CD14-positive monocyte (primary cell): Measurements from ENCODE around the gene SLC38A8. TPM values are rescaled to one million over a fixed set of nuclear protein-coding genes. Genes with fewer than 3 reads are reported as not detected.

ENCODE experiments used
- DNase-seq, 3 donors: peaks; one replicate each; pipeline ENCODE4 v3.0.0-alpha.2; 2011 to 2022
- H2AFZ ChIP-seq: 2 replicates; pipeline ENCODE4 v1.6.0; 2012; ENCODE audit warnings: mild to moderate bottlenecking, low read depth, low read length, inconsistent platforms; ENCODE audit not compliant: insufficient read depth, poor library complexity, severe bottlenecking
- H3K27ac ChIP-seq, 2 donors: 1 replicate in 1 of 2; 2 replicates in 1 of 2; pipeline ENCODE4 v1.5.1; 2012 to 2013; ENCODE audit warnings: low read length in 2 of 2, control low read depth in 1 of 2, inconsistent platforms in 1 of 2, low read depth in 1 of 2, mild to moderate bottlenecking in 1 of 2
- H3K27me3 ChIP-seq, 2 donors: one replicate each; pipeline versions ENCODE4 v1.6.0 to v1.6.1; 2011 to 2013; ENCODE audit warnings: low read length in 2 of 2; ENCODE audit not compliant: control insufficient read depth in 2 of 2, insufficient read depth in 2 of 2
- H3K36me3 ChIP-seq, 2 donors: replicated peaks in 1 of 2; 1 replicate in 1 of 2; 2 replicates in 1 of 2; pipeline versions ENCODE4 v1.5.1 to v1.6.1; 2012 to 2013; ENCODE audit warnings: low read length in 2 of 2, control low read depth in 1 of 2, inconsistent platforms in 1 of 2, mild to moderate bottlenecking in 1 of 2; ENCODE audit not compliant: insufficient read depth in 2 of 2, control insufficient read depth in 1 of 2
- H3K4me1 ChIP-seq, 2 donors: 1 replicate in 1 of 2; 2 replicates in 1 of 2; pipeline versions ENCODE4 v1.5.1 to v1.6.1; 2012 to 2013; ENCODE audit warnings: low read length in 2 of 2, control low read depth in 1 of 2, inconsistent platforms in 1 of 2, mild to moderate bottlenecking in 1 of 2, moderate library complexity in 1 of 2; ENCODE audit not compliant: insufficient read depth in 2 of 2, control insufficient read depth in 1 of 2
- H3K4me2 ChIP-seq: replicated peaks from 2 replicates; pipeline ENCODE3; 2012; ENCODE audit warnings: low read length, moderate library complexity, mild to moderate bottlenecking; ENCODE audit not compliant: poor library complexity, severe bottlenecking; ENCODE audit errors: extremely low read depth
- H3K4me3 ChIP-seq, 3 experiments: fragments of 200-600 bp in 1 of 3; sonication (generic) in 1 of 3; replicated peaks in 1 of 3; 1 replicate in 2 of 3; 2 replicates in 1 of 3; pipeline ENCODE4 v1.5.1; 2011 to 2013; ENCODE audit warnings: low read length in 3 of 3, mild to moderate bottlenecking in 3 of 3, control low read depth in 2 of 3, low read depth in 2 of 3, inconsistent platforms in 1 of 3, moderate library complexity in 1 of 3
- H3K79me2 ChIP-seq: 2 replicates; pipeline ENCODE4 v1.6.0; 2012; ENCODE audit warnings: mild to moderate bottlenecking, control low read depth, inconsistent platforms, low read length, moderate library complexity; ENCODE audit not compliant: insufficient read depth
- H3K9ac ChIP-seq: 2 replicates; pipeline ENCODE4 v1.6.0; 2017; ENCODE audit warnings: low read length, mild to moderate bottlenecking; ENCODE audit not compliant: insufficient read depth, poor library complexity, severe bottlenecking
- H3K9me3 ChIP-seq, 2 donors: replicated peaks in 1 of 2; 1 replicate in 1 of 2; 2 replicates in 1 of 2; pipeline versions ENCODE4 v1.5.1 to v1.6.1; 2012 to 2013; ENCODE audit warnings: low read length in 2 of 2, control low read depth in 1 of 2; ENCODE audit not compliant: control insufficient read depth in 1 of 2, insufficient read depth in 1 of 2
- H4K20me1 ChIP-seq: 2 replicates; pipeline ENCODE4 v1.6.0; 2012; ENCODE audit warnings: mild to moderate bottlenecking, low read length, control low read depth, moderate library complexity; ENCODE audit not compliant: insufficient read depth
- H3K27ac Mint-ChIP-seq, 7 donors: one replicate each; pipeline ENCODE4 v1.8.0; 2020; ENCODE audit warnings: mild to moderate bottlenecking in 7 of 7, mixed read lengths in 7 of 7, moderate library complexity in 6 of 7, inconsistent platforms in 2 of 7
- H3K27me3 Mint-ChIP-seq, 3 donors: one replicate each; pipeline ENCODE4 v1.8.0; 2021 to 2022; ENCODE audit warnings: low read depth in 3 of 3, mild to moderate bottlenecking in 3 of 3, mixed read lengths in 3 of 3, moderate library complexity in 3 of 3, inconsistent platforms in 1 of 3
- H3K36me3 Mint-ChIP-seq, 2 donors: one replicate each; pipeline ENCODE4 v1.8.0; 2020; ENCODE audit warnings: mixed read lengths in 2 of 2, inconsistent platforms in 1 of 2, mild to moderate bottlenecking in 1 of 2
- H3K4me1 Mint-ChIP-seq: one replicate; pipeline ENCODE4 v1.8.0; 2020; ENCODE audit warnings: mild to moderate bottlenecking, mixed read lengths
- H3K4me3 Mint-ChIP-seq, 2 donors: one replicate each; pipeline ENCODE4 v1.8.0; 2020; ENCODE audit warnings: mild to moderate bottlenecking in 2 of 2, mixed read lengths in 2 of 2, moderate library complexity in 1 of 2
- H3K9me3 Mint-ChIP-seq, 7 donors: one replicate each; pipeline ENCODE4 v1.8.0; 2020 to 2022; ENCODE audit warnings: mixed read lengths in 7 of 7, mild to moderate bottlenecking in 6 of 7, moderate library complexity in 6 of 7, inconsistent platforms in 2 of 7
- CTCF ChIP-seq: fragments of 200-600 bp; IDR thresholded peaks from one replicate; pipeline ENCODE4 v1.8.0; 2022; ENCODE audit warnings: antibody characterized with exemption, mild to moderate bottlenecking
- WGBS: methylation state at CpG from one replicate; pipeline ENCODE4 v1.1.5; 2013; ENCODE audit warnings: missing lambda C conversion rate; ENCODE audit not compliant: insufficient coverage; 5-methylcytosine and 5-hydroxymethylcytosine counted together
- intact Hi-C, 2 donors: fragments of 100-400 bp; cut with micrococcal nuclease; formaldehyde crosslinking; loops; one replicate each; pipeline versions ENCODE4 v1.15.0 to v1.15.1; 2023
- polyA plus RNA-seq, 3 donors: library from polyadenylated mRNA; depleted of rRNA in 1 of 3; unstranded in 2 of 3; stranded (reverse) in 1 of 3; fragments of 300-500 nt in 2 of 3; fragments of >200 nt in 1 of 3; fragmentation: Illumina TruSeq in 2 of 3; gene quantifications; 1 replicate in 2 of 3; 2 replicates in 1 of 3; pipeline ENCODE4 v1.2.3, GENCODE V29; 2012 to 2021

Gene SLC38A8
- polyA plus RNA-seq, 3 donors = not detected

DNA sequence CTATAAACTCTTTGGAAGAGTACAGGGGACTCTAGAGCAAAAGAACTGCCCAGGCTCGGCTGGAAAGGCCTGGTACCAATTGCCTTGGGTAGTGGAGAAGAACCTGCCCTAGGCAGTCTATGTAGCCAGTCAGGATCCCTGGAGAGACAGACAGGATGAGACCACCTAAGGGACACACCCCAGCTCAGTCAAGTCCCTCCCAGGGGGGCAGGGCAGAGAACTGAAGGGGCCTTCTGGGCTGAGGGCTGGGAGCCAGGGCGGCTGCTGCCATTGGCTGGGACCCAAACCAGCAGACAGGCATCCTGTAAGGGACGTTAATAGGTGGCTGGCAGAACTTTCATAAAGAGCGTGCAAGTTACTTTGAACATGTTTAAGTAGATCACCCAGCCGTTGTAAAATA is 12.8 kb upstream of the SLC38A8 start:
- H3K9ac ChIP-seq = no peak overlapping the region
- no peak overlapping the region for H3K27ac ChIP-seq
- peaks cover 87 to 91% of the 10 kb centered on the region in 2 donors for H3K36me3 ChIP-seq
- H3K4me3 Mint-ChIP-seq = no peak overlapping the region
- H3K9me3 ChIP-seq = no peaks in the 10 kb centered on the region
- no peak overlapping the region for H3K27ac Mint-ChIP-seq
- H3K4me1 ChIP-seq = no peaks in the 10 kb centered on the region
- no peaks in the 10 kb centered on the region for H3K79me2 ChIP-seq
- H3K27me3 Mint-ChIP-seq = no peaks in the 10 kb centered on the region
- WGBS = no CpG with 5 or more reads among the region's 5 CpGs
- no peak overlapping the region for H3K4me2 ChIP-seq
- no peak for DNase-seq
- peaks cover 84 to 92% of the 10 kb centered on the region in 2 donors for H3K36me3 Mint-ChIP-seq
- H2AFZ ChIP-seq = no peak overlapping the region
- no peaks in the 10 kb centered on the region for H3K4me1 Mint-ChIP-seq
- no peak overlapping the region for H3K4me3 ChIP-seq
- no peak for TF ChIP-seq CTCF
- peaks cover 8% of the 10 kb centered on the region for H4K20me1 ChIP-seq
- peaks cover 0 to 6% (median 2%) of the 10 kb centered on the region in 7 donors for H3K9me3 Mint-ChIP-seq
- H3K27me3 ChIP-seq = no peaks in the 10 kb centered on the region
- intact Hi-C loops = loop anchor here in 1 of 2 donors (5.0 kb wide), 1 partner anchor 93 kb away; no protein-coding TSS in a partner anchor

DNA sequence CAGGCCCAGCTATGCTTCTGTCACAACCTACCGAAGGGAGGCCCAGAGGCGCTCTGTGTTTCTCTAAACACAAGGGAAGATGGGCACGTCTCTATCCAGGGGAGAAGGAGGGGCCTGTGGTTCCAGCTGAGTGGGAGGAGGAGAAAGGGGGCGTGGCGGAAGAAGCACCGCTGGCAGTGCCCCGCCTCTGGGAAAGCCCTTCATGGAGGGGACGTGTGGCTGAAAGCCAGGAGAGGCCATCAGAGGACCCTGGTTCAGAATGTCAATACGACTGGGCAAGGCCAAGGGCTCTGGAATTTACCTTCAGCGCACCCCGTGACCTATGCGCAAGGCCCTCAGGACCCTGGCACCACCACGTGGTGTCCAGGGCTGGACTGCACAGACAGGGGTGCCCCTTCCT is 12.3 kb upstream of the SLC38A8 start:
- 95% methylated on average over 10 of the region's 13 CpGs for WGBS
- H3K36me3 Mint-ChIP-seq = peaks cover 84 to 92% of the 10 kb centered on the region in 2 donors
- intact Hi-C loops = loop anchor here in 1 of 2 donors (5.0 kb wide), 1 partner anchor 93 kb away; no protein-coding TSS in a partner anchor

More for the DNA sequence above, 12.3 kb upstream of the SLC38A8 start:
- no peak for DNase-seq
- peaks cover 0 to 6% (median 2%) of the 10 kb centered on the region in 7 donors for H3K9me3 Mint-ChIP-seq
- peaks cover 87 to 91% of the 10 kb centered on the region in 2 donors for H3K36me3 ChIP-seq
- no peak overlapping the region for H3K4me3 ChIP-seq
- no peaks in the 10 kb centered on the region for H3K4me1 Mint-ChIP-seq
- H2AFZ ChIP-seq = no peak overlapping the region
- TF ChIP-seq CTCF = no peak
- peak overlapping the region in 2 of 7 donors; percentile 12 to 30 for H3K27ac Mint-ChIP-seq
- no peak overlapping the region for H3K9ac ChIP-seq
- H3K27me3 Mint-ChIP-seq = no peaks in the 10 kb centered on the region
- peaks cover 8% of the 10 kb centered on the region for H4K20me1 ChIP-seq
- no peak overlapping the region for H3K27ac ChIP-seq
- no peak overlapping the region for H3K4me2 ChIP-seq
- H3K9me3 ChIP-seq = no peaks in the 10 kb centered on the region
- H3K79me2 ChIP-seq = no peaks in the 10 kb centered on the region
- no peaks in the 10 kb centered on the region for H3K27me3 ChIP-seq
- no peak overlapping the region for H3K4me3 Mint-ChIP-seq
- H3K4me1 ChIP-seq = no peaks in the 10 kb centered on the region
